SKM-1 treated with dmso at 0.1 percent for 144 hours (cell line): Measurements from ENCODE around the gene MARCKSL1.
"Not testable (repeated sequence)": the region's sequence is repeated elsewhere in the genome, so short reads cannot be mapped to it uniquely, and the experiment has no call there.

Experiments used
- DNase-seq: peaks from one replicate; lab custom pipeline; 2025; ENCODE audit not compliant: unreplicated experiment; lab: John Stamatoyannopoulos, UW

MARCKSL1 gene

GRCh38 chr1:32334274-32334861 lies 1.7 kb downstream of the MARCKSL1 start:
- no peak for DNase-seq

- DNase-seq: no peak
Measured at GRCh38 chr1:32333251-32333963, 2.6 kb downstream of the MARCKSL1 start.

- DNase-seq: no peak
Measured at GRCh38 chr1:32332290-32333079, 3.5 kb downstream of the MARCKSL1 start.

- no peak for DNase-seq
Measured at GRCh38 chr1:32331549-32331948, 4.5 kb downstream of the MARCKSL1 start.

GRCh38 chr1:32330558-32331151 lies 5.4 kb downstream of the MARCKSL1 start:
- no peak for DNase-seq

- DNase-seq: no peak
Measured at GRCh38 chr1:32329931-32330466, 6.0 kb downstream of the MARCKSL1 start.

GRCh38 chr1:32327204-32327603 lies 8.8 kb downstream of the MARCKSL1 start:
- no peak for DNase-seq

GRCh38 chr1:32321712-32322291 lies 14.2 kb downstream of the MARCKSL1 start:
- DNase-seq: no peak

GRCh38 chr1:32318127-32318869 lies 17.7 kb downstream of the MARCKSL1 start:
- DNase-seq: no peak

- no peak for DNase-seq
Measured at GRCh38 chr1:32316903-32317277, 19.1 kb downstream of the MARCKSL1 start.

- DNase-seq: no peak
Measured at GRCh38 chr1:32311709-32312393, 24.2 kb downstream of the MARCKSL1 start.

GRCh38 chr1:32309960-32310359 lies 26.1 kb downstream of the MARCKSL1 start:
- DNase-seq: no peak

GRCh38 chr1:32307324-32307723 lies 28.7 kb downstream of the MARCKSL1 start:
- no peak for DNase-seq

- DNase-seq: no peak
Measured at GRCh38 chr1:32305310-32305709, 30.7 kb downstream of the MARCKSL1 start.

- no peak for DNase-seq
Measured at GRCh38 chr1:32303997-32304622, 31.9 kb downstream of the MARCKSL1 start.

- no peak for DNase-seq
Measured at GRCh38 chr1:32303358-32303757, 32.7 kb downstream of the MARCKSL1 start.

- no peak for DNase-seq
Measured at GRCh38 chr1:32299327-32299726, 36.7 kb downstream of the MARCKSL1 start.

- not testable (repeated sequence) for DNase-seq
Measured at GRCh38 chr1:32298211-32298610, 37.8 kb downstream of the MARCKSL1 start.
